ENCODE measurements around the gene CYTH1. TPM values are rescaled to one million over a fixed set of nuclear protein-coding genes. Genes with fewer than 3 reads are reported as not detected.

CYTH1 gene
- total RNA-seq, 1 experiment from 2014 or later, result 40.3 TPM

DNA sequence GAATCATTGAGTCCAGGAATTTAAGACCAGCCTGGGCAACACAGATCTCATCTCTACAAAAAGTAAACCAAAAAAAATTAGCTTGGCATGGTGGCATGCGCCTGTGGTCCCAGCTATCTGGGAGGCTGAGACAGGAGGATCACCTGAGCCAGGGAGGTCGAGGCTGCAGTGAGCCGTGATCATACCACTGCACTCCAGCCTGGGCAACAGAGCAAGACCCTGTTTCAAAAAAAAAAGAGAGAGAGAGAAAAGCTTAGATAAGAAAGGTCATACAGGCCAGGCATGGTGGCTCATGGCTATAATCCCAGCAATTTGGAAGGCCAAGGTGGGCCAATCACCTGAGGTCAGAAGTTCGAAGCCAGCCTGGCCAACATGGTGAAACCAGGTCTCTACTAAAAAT is 141.4 kb downstream of the CYTH1 start:
- no peaks in the 10 kb centered on the region for H3F3A ChIP-seq (ENCODE audit: insufficient read depth, low read depth)
- no TSS peak for BruUV-seq (replicated peaks)
- no peaks in the 10 kb centered on the region for H3K4me1 ChIP-seq (replicated peaks; ENCODE audit: insufficient read depth)
- no peak overlapping the region for H3K4me3 ChIP-seq
- H3K4me2 ChIP-seq, result no peak overlapping the region
- no peaks in the 10 kb centered on the region for H3K36me3 ChIP-seq (ENCODE audit: low read depth)
- POLR2A ChIA-PET (ENCODE audit: unreplicated experiment), result no interaction called here
- H3K27me3 ChIP-seq (ENCODE audit: insufficient read depth, low read depth), result no peaks in the 10 kb centered on the region
- no peak overlapping the region for H3K27ac ChIP-seq
- H2AFZ ChIP-seq, result no peak overlapping the region
- CTCF ChIA-PET, result no interaction called here
- H3K9me2 ChIP-seq (ENCODE audit: insufficient read depth), result no peaks in the 10 kb centered on the region
- H4K20me1 ChIP-seq (ENCODE audit: insufficient read depth), result no peaks in the 10 kb centered on the region
- TF ChIP-seq EZH2 (IDR thresholded peaks at IDR 0.05; ENCODE audit: low read depth), result no peak
- TF ChIP-seq, protein P1, sequence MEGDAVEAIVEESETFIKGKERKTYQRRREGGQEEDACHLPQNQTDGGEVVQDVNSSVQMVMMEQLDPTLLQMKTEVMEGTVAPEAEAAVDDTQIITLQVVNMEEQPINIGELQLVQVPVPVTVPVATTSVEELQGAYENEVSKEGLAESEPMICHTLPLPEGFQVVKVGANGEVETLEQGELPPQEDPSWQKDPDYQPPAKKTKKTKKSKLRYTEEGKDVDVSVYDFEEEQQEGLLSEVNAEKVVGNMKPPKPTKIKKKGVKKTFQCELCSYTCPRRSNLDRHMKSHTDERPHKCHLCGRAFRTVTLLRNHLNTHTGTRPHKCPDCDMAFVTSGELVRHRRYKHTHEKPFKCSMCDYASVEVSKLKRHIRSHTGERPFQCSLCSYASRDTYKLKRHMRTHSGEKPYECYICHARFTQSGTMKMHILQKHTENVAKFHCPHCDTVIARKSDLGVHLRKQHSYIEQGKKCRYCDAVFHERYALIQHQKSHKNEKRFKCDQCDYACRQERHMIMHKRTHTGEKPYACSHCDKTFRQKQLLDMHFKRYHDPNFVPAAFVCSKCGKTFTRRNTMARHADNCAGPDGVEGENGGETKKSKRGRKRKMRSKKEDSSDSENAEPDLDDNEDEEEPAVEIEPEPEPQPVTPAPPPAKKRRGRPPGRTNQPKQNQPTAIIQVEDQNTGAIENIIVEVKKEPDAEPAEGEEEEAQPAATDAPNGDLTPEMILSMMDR (conservative IDR thresholded peaks at IDR 0.05), result no peak
- DNase-seq, result no peak
- no peaks in the 10 kb centered on the region for H3K9me3 ChIP-seq (ENCODE audit: insufficient read depth, low read depth)
- no peaks in the 10 kb centered on the region for H3K79me2 ChIP-seq (ENCODE audit: low read depth)
- intact Hi-C loops (cut with micrococcal nuclease; ENCODE audit: unreplicated experiment), result no loop called here

DNA sequence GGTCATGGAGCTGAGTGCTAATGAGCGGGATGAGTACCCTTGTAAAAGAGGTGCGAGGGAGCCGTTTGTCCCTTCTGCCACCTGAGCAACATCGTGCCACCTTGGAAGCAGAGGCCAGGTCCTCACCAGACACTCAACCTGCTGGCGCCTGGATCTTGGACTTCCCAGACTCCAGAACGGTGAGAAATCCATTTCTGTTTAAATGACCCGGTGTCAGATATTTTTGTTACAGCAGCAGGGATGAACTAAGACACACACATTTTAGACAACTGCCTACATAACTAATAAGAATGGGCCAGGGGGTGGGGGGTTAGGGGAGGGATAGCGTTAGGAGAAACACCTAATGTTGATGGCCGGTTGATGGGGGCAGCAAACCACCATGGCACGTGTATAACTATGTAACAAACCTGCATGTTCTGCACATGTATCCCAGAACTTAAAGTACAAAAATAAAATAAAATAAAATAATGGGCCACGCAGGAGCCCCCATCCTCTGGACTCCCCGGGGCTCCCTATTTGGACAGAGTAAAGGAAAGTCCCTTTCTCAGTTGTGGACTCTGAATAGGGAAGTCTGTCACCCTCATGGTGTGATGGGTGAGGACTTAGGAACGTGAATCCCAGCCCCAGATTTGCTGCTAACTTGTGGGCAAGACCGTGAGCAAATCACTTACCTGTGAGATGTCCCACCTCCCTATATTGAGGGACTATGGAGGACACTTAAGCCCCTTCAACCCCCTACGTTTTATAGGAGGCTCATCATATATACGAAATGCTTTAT is 144.2 kb downstream of the CYTH1 start:
- Histone ChIP-seq H3K79me2 (ENCODE audit: low read depth) (no peaks in the 10 kb centered on the region), H3K4me2 (no peak overlapping the region), H3K9me2 (ENCODE audit: insufficient read depth) (no peaks in the 10 kb centered on the region), H3F3A (ENCODE audit: insufficient read depth, low read depth) (no peaks in the 10 kb centered on the region), H3K27me3 (ENCODE audit: insufficient read depth, low read depth) (no peaks in the 10 kb centered on the region), H3K9me3 (ENCODE audit: insufficient read depth, low read depth) (no peaks in the 10 kb centered on the region), H3K27ac (no peak overlapping the region), H3K4me1 (replicated peaks; ENCODE audit: insufficient read depth) (no peaks in the 10 kb centered on the region), H4K20me1 (ENCODE audit: insufficient read depth) (no peaks in the 10 kb centered on the region), H2AFZ (no peak overlapping the region), H3K4me3 (no peak overlapping the region), H3K36me3 (ENCODE audit: low read depth) (no peaks in the 10 kb centered on the region)
- BruUV-seq (replicated peaks), result no TSS peak
- ChIA-PET POLR2A (ENCODE audit: unreplicated experiment) (no interaction called here), CTCF (no interaction called here)
- TF ChIP-seq, protein P1 (conservative IDR thresholded peaks at IDR 0.05), result no peak
- intact Hi-C loops (cut with micrococcal nuclease; ENCODE audit: unreplicated experiment), result no loop called here
- DNase-seq, result no peak

DNA sequence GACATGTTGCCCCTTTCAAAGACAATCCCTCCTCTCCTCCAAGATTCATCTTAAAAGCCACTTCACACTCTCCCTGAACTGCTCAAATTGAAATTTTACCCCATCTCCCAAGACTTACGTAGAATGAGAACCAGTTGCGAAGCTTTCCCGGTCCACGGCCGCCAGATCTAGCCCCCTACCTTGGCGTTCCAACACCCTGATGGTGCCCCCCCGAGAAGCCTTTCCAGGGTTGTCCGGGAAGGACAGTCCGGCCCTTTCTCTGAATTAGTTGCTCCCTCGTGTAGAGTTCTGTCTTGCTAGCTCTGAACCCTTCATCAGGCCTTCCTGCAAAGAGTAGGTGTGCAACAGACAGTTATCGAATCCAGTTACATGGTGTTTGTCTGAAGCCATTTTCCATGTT is 144.9 kb downstream of the CYTH1 start:
- TF ChIP-seq, protein P1 (conservative IDR thresholded peaks at IDR 0.05), result no peak
- TF ChIP-seq EZH2 (IDR thresholded peaks at IDR 0.05; ENCODE audit: low read depth), result no peak
- ChIA-PET CTCF (no interaction called here), POLR2A (ENCODE audit: unreplicated experiment) (no interaction called here)
- Histone ChIP-seq H3K27me3 (ENCODE audit: insufficient read depth, low read depth) (no peaks in the 10 kb centered on the region), H4K20me1 (ENCODE audit: insufficient read depth) (no peaks in the 10 kb centered on the region), H3K4me3 (no peak overlapping the region), H3K36me3 (ENCODE audit: low read depth) (no peaks in the 10 kb centered on the region), H3K9me2 (ENCODE audit: insufficient read depth) (no peaks in the 10 kb centered on the region), H3K4me2 (no peak overlapping the region), H3F3A (ENCODE audit: insufficient read depth, low read depth) (no peaks in the 10 kb centered on the region), H3K79me2 (ENCODE audit: low read depth) (no peaks in the 10 kb centered on the region), H3K27ac (no peak overlapping the region), H3K4me1 (replicated peaks; ENCODE audit: insufficient read depth) (no peaks in the 10 kb centered on the region), H2AFZ (no peak overlapping the region), H3K9me3 (ENCODE audit: insufficient read depth, low read depth) (no peaks in the 10 kb centered on the region)
- BruUV-seq (replicated peaks), result no TSS peak
- intact Hi-C loops (cut with micrococcal nuclease; ENCODE audit: unreplicated experiment), result no loop called here
- DNase-seq, result no peak
